ENCODE data around the gene GNG14. TPM values are rescaled to one million over a fixed set of nuclear protein-coding genes. Genes with fewer than 3 reads are reported as not detected.
"Not testable (repeated sequence)": the region's sequence is repeated elsewhere in the genome, so short reads cannot be mapped to it uniquely, and the experiment has no call there.

Gene GNG14
- total RNA-seq (2014; rRNA removed; shearing (Covaris generic)) = 1.8 TPM in 1 of 2 replicates, not detected in the other

DNA sequence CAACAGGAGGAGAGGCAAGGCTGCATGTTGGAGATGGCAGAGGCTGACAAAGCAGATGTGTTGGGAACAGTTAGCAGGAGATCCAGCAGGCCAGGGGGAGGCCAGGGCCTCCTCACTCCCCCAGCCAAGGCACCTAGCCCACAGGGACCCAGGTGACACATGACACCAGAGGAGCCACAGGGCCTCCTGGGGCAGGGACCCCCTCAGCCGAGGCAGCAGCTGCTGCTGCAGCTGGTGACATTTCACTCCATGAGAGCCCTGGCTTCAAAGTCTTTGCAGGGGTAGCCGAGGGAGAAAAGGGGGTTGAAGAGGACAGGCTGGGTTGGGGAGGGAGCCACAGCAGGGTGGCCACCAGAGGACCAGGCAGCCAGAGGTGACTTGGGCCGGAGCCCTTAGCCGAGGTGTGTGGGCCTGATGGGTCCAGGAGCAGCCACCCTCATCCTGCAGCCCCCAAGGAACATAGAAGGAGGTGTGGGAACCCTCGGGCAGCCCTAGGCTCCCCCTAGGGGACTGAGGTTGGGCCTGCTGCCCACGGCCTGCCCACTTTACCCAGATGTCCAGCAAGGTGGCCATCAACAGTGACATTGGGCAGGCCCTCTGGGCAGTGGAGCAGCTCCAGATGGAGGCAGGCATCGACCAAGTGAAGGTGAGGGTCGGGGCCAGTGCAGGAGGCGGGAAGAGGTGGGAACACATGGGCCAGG is at the start of gene GNG14:
Gene GNG14 (plus strand): TSS at position 503 of the 701 bp plus-strand sequence. CDS start 51 bp downstream, at position 554.
- Histone ChIP-seq H3K36me3 (no peaks in the 10 kb centered on the region), H3K9me3 (replicated peaks) (no peaks in the 10 kb centered on the region), H3K27me3 (no peaks in the 10 kb centered on the region), H3K27ac (peak within 1 kb of the TSS; percentile 23; the same call in 1 of the 2 replicates), H3K4me1 (peaks cover 9% of the 10 kb centered on the region), H3K4me3 (no peak within 1 kb of the TSS)
- peak; percentile 70 to 80 for DNase-seq

DNA sequence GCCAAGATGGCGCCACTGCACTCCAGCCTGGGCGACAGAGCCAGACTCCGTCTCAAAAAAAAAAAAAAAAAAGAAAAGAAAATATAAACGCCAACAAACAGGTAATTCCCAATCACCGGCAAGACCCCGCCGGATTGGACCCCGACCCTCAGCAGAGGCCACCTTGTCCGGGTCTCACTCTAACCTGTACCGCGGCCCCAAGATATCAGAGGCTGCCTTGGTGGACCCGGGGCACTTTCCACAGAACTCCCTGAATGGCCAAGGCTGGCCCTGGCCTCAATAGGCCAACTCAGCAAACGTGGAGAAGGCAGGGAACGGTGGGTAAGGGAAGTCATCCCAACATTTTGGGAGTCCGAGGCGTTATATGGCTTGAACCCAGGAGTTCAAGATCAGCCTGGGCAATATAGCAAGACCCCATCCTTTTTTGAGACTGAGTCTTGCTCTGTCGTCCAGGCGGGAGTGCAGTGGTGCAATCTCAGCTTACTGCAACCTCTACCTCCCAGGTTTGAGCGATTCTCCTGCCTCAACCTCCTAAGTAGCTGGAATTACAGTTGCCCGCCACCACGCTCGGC is 49.1 kb upstream of the GNG14 start:
- Histone ChIP-seq H3K27ac (no peak overlapping the region), H3K36me3 (no peaks in the 10 kb centered on the region), H3K27me3 (no peaks in the 10 kb centered on the region), H3K4me3 (no peak overlapping the region), H3K4me1 (no peaks in the 10 kb centered on the region), H3K9me3 (replicated peaks) (peaks cover 16% of the 10 kb centered on the region; the same call in 1 of the 2 replicates)
- no peak for DNase-seq

DNA sequence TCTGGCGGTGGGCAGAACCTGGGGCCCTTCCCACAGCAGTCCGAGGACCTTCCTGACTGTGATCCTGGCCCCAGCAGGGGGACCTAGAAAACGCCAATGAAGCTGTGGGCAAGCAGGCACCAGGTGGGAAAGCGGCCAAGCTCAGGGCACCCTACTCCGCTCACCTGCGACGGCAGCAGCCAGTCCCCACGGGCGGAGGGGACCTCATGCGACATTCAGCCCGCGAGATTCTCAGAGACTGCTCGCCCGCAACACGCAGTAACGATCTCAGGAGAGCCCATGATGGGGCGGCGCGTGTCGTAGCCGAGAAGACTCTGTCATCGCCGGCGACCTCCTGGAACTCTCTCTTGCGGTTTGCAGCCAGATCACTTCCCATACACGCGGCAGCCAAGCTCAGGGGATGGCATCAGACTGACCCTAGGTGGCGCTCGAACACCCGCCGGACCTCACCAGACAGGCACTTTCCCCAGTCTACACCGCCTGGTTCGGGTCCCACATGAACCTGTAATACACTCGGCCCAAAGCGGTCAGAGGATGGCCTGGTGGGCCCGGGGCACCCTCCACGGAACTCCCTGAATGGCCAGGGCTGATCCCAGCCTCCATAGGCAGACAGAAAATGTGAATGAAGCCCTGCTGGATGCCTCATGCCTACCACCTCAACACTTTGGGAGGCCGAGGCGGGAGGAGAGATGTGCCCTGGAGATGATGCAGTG is 47.7 kb upstream of the GNG14 start:
- Histone ChIP-seq H3K36me3 (no peaks in the 10 kb centered on the region), H3K4me1 (no peaks in the 10 kb centered on the region), H3K27ac (no peak overlapping the region), H3K27me3 (no peaks in the 10 kb centered on the region), H3K4me3 (no peak overlapping the region), H3K9me3 (replicated peaks) (peaks cover 10% of the 10 kb centered on the region; the same call in 1 of the 2 replicates)
- peak in 1 of 2 experiments; percentile 30 for DNase-seq

DNA sequence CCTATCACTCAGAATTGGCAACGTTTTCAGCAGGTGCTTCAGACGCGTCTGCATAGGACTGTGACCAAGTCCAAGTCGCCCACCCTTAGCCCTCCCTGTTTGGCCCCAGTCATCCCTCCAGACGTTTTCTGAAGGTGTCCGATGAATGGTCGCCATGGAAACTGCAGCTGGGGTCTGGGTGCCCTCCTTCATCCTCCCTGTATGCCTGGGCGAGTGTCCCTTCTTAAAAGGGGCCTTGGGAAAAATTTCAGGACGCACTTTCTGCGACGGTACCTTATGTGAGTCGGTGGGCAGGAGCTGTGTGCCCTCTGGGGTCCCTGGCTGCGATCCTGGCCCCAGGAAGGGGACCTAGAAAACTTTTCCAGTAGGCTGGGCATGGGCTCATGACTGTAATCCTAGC is 46.3 kb upstream of the GNG14 start:
- Histone ChIP-seq H3K4me3 (no peak overlapping the region), H3K27me3 (no peaks in the 10 kb centered on the region), H3K9me3 (replicated peaks) (peaks cover 10% of the 10 kb centered on the region; the same call in 1 of the 2 replicates), H3K4me1 (no peaks in the 10 kb centered on the region), H3K36me3 (no peaks in the 10 kb centered on the region), H3K27ac (no peak overlapping the region)
- DNase-seq = no peak

DNA sequence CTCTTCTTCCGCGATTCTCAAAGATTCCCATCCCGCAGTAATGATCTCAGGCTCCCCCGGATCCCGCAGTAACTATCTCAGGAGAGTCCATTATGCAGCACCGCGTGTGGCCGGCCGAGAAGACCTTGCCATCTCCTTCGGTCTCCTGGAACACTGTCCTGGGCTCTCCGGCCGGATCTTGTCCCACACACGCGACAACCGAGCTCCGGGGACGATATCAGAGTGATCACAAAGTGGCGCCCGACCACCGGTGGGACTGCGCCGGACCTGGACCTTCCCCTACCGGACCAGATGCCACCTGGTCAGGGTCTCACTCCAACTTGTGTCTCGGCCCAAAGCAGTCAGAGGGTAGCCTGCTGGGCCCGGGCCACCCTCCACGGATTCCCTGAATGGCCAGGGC is 45.3 kb upstream of the GNG14 start:
- Histone ChIP-seq H3K27me3 (no peaks in the 10 kb centered on the region), H3K27ac (no peak overlapping the region), H3K4me3 (no peak overlapping the region), H3K9me3 (replicated peaks) (peaks cover 5% of the 10 kb centered on the region; the same call in 1 of the 2 replicates), H3K4me1 (no peaks in the 10 kb centered on the region), H3K36me3 (no peaks in the 10 kb centered on the region)
- DNase-seq = no peak

DNA sequence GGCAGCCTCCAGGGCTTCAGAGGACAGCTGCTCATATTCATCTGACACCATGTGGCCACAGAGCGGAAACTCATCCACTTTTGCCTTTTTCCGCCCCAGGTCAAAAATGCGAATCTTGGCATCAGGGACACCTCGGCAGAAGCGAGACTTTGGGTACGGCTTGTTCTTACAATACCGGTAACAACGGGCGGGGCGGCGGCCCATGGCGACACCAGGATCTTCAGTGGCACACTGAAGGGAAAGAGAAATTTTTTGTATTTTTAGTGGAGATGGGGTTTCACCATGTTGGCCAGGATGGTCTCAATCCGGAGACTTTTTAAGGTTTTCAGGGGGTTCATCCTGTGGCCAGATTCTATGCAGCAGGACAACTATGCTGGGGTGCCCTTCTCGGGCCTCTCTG is 44.1 kb upstream of the GNG14 start:
- H3K9me3 ChIP-seq (replicated peaks); H3K4me3 ChIP-seq; H3K27ac ChIP-seq; H3K36me3 ChIP-seq; H3K4me1 ChIP-seq; H3K27me3 ChIP-seq; DNase-seq: not testable (repeated sequence)

DNA sequence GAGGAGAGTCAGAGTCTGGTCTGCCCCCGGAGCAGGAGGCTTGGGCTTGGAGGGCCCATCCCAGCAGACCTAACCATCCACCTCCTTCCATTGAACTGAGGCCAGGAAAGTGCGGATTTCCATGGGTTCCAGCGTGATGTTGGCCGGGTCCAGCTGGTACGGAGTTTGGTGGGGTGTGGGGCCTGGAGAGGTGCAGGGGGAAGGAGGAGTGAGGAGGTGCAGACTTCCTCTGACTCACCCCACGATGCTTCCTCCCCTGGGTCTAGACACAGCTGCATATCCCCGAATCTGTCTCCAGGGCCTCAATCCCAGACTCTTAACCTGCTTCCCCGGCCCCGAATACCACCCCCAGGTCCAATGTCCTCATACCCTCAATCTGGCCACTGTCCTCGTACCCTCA is 41.2 kb upstream of the GNG14 start:
- H3K4me3 ChIP-seq = no peak overlapping the region
- H3K9me3 ChIP-seq (replicated peaks) = peaks cover 4% of the 10 kb centered on the region
- H3K27me3 ChIP-seq = no peaks in the 10 kb centered on the region
- 0 out of 2 replicates have a peak, but pooled peaks cover 2% of the 10 kb centered on the region for H3K36me3 ChIP-seq
- DNase-seq = no peak
- no peaks in the 10 kb centered on the region for H3K4me1 ChIP-seq
- H3K27ac ChIP-seq = no peak overlapping the region

DNA sequence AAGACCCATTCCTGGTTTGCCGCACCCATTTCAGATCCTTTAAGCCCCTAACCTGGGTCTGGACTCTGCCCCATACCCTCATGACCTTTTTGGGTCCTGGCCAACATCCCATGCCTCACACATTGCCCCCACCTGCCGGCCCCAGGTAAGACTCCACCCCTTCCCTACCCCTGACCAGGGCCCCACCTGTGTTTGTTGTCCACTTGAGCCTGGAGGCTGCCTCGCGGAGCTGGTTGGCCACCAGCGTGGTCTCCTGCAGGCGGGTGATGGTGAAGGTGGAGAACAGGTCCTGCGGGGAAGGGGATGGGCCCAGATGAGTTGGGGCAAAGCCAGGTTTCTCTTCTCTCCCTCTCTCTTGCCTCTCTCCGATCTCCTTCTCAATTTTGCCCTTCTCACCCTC is 40.8 kb upstream of the GNG14 start:
- H3K4me1 ChIP-seq = no peaks in the 10 kb centered on the region
- no peak overlapping the region for H3K4me3 ChIP-seq
- H3K36me3 ChIP-seq = 0 out of 2 replicates have a peak, but pooled peaks cover 2% of the 10 kb centered on the region
- no peak overlapping the region for H3K27ac ChIP-seq
- peaks cover 4% of the 10 kb centered on the region for H3K9me3 ChIP-seq (replicated peaks)
- DNase-seq = no peak
- no peaks in the 10 kb centered on the region for H3K27me3 ChIP-seq

DNA sequence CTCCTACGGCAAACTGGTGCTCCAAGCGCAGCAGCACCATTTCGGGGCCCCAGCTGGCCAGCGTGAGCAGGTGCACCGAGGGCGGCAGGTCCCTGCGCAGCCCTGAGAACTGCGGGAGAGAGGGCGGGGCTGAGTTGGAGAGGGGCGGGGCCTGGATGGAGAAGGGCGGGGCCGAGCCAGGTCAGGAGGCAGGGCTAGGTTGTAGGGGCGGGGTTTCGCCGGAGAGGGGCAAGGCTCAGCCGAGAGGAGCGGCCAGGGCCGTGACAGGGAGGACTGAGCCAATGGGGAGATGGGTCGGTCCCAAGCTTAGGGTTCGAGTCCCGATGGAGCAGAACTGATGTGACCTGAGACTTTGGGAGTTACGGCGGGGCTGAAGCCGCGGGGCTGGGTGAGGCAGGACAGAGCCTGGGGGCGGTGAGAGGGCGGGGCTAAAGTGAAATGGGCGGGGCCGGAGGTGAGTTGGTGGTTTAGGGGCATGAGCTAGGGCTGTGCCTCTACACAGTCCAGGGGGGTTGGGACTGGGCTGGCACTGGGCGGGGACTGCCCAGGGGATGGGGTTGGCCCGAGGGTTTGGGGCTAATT is 40.2 kb upstream of the GNG14 start:
- H3K4me3 ChIP-seq = no peak overlapping the region
- no peaks in the 10 kb centered on the region for H3K4me1 ChIP-seq
- H3K9me3 ChIP-seq (replicated peaks) = peaks cover 4% of the 10 kb centered on the region
- H3K36me3 ChIP-seq = 0 out of 2 replicates have a peak, but pooled peaks cover 2% of the 10 kb centered on the region
- DNase-seq = peak in 1 of 2 experiments; percentile 33
- no peaks in the 10 kb centered on the region for H3K27me3 ChIP-seq
- H3K27ac ChIP-seq = no peak overlapping the region

DNA sequence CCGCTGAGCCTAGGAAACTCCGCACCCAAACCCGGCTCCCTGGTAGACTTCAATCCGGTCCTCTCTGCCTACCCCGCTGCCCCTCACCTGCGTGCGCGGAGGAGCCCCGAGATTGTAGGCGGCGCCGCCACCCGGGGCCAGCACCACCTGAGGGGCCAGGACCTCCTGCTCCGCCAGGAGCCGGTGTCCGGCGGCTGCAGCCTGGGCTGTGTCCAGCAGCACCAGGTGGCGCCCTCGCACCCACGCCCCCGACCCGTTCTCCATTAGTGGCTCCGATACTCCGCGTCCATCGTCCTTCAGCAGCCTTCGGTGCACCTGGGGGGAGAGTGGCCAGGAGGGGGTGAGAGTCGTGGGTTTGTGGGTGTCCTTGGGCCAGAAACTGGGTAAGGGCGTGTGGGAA is 39.7 kb upstream of the GNG14 start:
- Histone ChIP-seq H3K4me1 (no peaks in the 10 kb centered on the region), H3K27ac (no peak overlapping the region), H3K36me3 (0 out of 2 replicates have a peak, but pooled peaks cover 2% of the 10 kb centered on the region), H3K4me3 (no peak overlapping the region), H3K27me3 (no peaks in the 10 kb centered on the region), H3K9me3 (replicated peaks) (peaks cover 4% of the 10 kb centered on the region)
- no peak for DNase-seq

DNA sequence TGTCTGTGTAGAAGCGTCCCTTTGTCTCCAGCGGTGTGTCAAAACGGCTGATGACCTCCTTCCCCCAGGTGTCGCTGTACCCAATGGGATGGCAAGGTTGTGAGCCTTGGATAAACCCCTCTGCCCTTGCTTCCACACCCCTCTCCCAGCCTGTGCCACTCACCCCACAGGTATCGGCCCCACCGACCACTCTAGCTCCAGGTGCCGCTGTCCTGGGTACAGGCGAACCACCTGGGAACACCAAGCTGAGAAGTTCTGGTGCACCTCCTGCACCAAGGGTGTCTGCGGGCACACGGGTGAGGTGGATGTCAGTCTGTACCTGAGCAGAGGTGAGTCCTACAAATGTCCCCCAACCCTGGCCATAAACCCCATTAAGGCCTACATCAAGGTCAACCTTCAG is 37.9 kb upstream of the GNG14 start:
- Histone ChIP-seq H3K27ac (no peak overlapping the region), H3K9me3 (replicated peaks) (peaks cover 4% of the 10 kb centered on the region), H3K36me3 (peaks cover 13% of the 10 kb centered on the region), H3K4me3 (no peak overlapping the region), H3K4me1 (no peaks in the 10 kb centered on the region), H3K27me3 (no peaks in the 10 kb centered on the region)
- DNase-seq = no peak

DNA sequence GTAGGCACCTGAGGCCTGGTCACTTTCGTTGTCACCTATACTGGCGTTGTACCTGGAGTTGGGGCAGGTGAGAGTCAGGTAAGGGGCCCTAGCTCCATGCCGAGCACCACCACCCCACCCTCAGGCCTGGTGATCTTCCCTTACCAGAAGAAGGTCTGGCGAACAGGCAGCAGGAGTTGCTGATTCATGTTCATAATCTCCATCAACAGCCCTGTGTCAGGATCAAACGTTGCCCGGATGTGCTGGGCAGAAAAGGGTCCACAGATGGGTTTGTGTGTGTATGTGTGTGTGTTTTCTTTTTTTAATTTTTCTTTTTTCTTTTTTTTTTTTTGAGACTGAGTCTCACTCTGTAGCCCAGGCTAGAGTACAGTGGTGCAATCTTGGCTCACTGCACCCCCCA is 35.6 kb upstream of the GNG14 start:
- H3K36me3 ChIP-seq = peaks cover 26% of the 10 kb centered on the region
- no peaks in the 10 kb centered on the region for H3K4me1 ChIP-seq
- no peak overlapping the region for H3K27ac ChIP-seq
- H3K27me3 ChIP-seq = no peaks in the 10 kb centered on the region
- peaks cover 4% of the 10 kb centered on the region for H3K9me3 ChIP-seq (replicated peaks)
- no peak overlapping the region for H3K4me3 ChIP-seq
- DNase-seq = no peak

DNA sequence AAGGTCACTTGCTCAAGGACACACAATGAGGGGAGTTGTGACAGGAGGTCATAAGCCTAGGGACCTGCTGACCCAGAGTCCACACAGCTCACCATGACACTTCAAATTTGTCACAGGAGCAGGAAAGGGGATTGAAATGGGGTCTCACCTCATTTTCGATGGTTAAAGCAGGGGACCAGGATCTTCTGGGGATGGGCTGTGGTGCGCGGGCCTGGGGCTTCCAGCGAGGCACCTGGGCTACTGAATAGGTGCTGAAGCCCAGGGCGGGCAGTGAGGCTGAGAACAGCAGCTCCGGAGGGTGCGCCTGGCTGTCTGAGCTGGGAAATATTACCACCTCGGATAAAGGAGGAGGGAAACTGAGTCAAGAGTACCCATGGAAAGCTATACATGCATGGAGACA is 32.3 kb upstream of the GNG14 start:
- DNase-seq = no peak
- Histone ChIP-seq H3K4me3 (no peak overlapping the region), H3K9me3 (replicated peaks) (no peaks in the 10 kb centered on the region; the same call in 1 of the 2 replicates), H3K27ac (no peak overlapping the region), H3K27me3 (no peaks in the 10 kb centered on the region), H3K4me1 (no peaks in the 10 kb centered on the region), H3K36me3 (peaks cover 44% of the 10 kb centered on the region)

DNA sequence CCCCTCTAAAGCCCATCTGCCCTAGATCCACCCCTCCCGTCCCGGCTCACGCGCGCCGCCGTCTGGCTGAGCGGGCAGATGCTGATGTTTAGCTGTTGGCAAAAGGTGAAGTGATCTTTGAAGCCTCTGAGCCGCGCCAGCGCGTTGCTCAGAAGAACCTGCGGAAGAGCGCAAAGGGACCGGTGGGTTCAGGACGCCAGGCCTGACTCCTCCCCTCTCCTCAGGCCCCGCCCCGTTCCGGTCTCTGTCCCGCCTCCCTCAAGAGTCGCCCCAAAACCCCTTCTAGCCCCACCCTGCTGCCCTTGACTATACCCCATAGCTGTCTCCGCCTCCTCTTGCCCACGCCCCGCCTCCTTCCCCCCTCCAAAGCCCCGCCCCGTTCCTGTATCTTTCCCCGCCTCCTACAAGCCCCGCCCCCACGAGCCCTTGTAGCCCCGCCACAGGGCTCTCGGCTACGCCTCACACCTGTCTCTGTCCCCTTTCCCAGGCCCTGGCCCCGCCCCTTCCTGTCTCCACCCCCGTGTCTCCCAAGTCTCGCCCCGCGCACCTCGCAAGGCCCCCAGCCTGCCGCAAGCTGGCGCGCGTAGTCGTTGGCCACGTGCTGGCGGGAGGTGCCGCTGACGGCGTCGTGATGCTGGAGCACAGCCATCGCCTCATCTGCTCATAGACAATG is 30.8 kb upstream of the GNG14 start:
- Histone ChIP-seq H3K27me3 (no peaks in the 10 kb centered on the region), H3K36me3 (peaks cover 55% of the 10 kb centered on the region), H3K9me3 (replicated peaks) (no peaks in the 10 kb centered on the region; the same call in 1 of the 2 replicates), H3K27ac (no peak overlapping the region), H3K4me3 (no peak overlapping the region), H3K4me1 (no peaks in the 10 kb centered on the region)
- peak in 1 of 2 experiments; percentile 42 for DNase-seq
